ENCODE measurements around the gene PLA2G2D.

PLA2G2D gene

DNA sequence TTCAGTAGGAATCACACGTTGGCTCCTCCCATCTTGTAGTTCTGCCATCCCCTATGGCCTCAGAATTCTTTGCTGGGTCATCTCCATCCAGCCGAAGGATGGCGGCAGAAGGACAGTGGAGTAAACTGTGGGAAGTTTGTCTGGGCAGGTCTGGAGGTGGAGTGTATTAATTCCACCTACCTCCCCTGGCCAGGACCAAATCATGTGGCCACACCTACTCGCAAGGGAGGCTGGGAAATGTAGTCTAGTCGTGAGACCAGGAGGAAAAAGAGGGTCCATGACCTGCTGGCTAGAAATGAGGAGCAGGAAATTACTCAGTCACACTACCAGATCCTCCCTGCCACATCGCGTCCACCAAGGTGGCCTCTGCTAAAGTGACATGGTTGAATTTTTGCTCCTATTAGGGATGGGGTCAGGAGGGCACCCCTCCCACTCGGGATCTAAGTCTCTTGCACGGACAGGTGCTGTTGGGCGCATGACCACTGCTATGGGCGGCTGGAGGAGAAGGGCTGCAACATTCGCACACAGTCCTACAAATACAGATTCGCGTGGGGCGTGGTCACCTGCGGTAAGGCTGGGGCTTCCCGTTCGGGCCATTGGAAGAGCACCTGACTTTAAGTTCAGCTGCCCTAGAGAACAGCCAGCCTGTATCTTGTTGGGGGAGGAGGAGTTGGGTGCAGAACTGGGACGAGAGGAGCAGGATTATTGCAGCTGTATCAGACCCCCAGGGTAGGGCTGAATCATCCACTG is 29.8 kb downstream of the PLA2G2D start:
- no peak for DNase-seq

GRCh38 chr1:20087668-20088067 is 31.7 kb downstream of the PLA2G2D start:
- DNase-seq, result no peak

GRCh38 chr1:20086800-20087199 is 32.5 kb downstream of the PLA2G2D start:
- no peak for DNase-seq

GRCh38 chr1:20083178-20083944 is 36.0 kb downstream of the PLA2G2D start:
- no peak for DNase-seq

- no peak for DNase-seq
Measured at GRCh38 chr1:20082772-20083171, 36.6 kb downstream of the PLA2G2D start.

DNA sequence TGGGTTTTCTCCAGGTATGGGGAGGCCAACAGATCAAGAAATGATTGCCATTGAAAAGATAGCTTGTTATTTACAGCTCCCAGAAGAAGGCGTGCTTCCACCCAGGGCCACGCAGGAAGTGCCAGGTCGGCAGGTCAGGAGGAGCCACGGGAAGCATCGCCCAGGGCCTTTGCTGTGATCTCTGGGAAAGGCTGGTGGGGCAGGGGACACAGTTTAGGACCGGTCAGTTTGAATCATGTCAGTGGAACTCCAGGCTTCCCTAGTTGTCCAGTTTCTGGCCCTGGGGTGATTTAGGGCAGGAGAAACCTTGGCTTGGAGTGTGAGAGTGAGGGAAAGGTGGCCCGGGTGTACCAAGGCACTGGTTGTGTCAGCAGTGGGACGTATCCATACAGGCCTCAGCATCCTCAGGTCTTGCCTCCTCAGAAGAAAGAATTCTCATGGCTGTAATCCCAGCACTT is 38.0 kb downstream of the PLA2G2D start:
- DNase-seq, result no peak

GRCh38 chr1:20080441-20081352 is 38.6 kb downstream of the PLA2G2D start:
- peak in 5 of 51 donors; percentile 4 to 23 (median 5) for DNase-seq

DNA sequence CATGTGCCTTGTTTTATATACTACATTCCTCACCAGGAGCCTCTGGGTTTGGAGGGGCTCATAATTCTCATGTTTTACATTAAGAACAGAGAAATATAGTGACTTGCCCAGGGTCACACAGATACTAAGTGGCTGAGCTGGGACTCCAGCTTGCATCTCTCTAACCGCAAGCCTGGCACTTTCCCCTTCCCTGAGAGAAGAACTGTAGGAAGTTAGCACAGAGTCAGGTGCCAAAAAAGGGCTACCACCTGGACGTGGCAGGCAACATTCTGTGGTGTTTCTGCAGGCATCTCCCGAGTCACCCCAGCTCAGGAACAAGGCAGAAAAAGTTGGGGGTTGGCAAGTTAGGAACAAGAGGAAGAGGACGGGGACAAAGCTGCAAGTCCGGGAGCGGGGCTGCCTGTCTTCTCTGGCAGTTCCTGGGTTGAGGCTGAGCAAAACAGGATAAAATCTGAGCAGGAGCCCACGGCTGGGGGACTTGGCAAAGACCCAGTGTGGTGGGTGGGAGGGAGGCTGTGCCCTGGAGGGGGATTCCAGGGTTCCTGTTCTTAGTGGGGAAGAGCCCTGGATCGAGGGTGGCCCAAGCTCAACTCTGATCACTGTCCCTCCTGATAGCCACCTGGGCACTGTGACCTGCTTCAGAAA is 39.6 kb downstream of the PLA2G2D start:
- DNase-seq, result no peak

- DNase-seq, result no peak
Measured at GRCh38 chr1:20078711-20079110, 40.6 kb downstream of the PLA2G2D start.

DNA sequence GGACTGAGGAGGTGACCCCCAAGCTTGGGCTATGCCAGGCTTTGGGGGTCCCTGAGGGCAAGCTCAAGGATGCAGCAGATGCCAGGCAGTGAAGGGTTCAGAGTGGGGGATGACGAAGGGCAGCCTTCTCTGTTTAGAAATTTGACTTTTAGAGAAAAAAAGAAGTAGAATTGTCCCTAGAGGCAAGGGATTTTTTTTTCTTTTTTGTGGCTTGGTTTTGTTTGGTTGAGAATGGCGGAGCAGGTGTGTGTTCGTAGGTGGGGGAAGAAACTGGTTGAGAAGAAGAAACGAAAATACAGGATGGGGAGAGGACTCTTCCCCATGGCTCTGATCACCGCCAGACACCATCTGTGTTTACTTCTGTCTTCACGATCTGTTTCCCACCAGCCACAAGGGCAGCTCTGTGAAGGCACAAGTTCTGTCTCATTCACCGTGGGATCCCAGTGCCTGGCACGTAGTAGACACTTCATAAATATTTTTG is 41.1 kb downstream of the PLA2G2D start:
- DNase-seq, result peak in 1 of 51 donors; percentile 14

DNA sequence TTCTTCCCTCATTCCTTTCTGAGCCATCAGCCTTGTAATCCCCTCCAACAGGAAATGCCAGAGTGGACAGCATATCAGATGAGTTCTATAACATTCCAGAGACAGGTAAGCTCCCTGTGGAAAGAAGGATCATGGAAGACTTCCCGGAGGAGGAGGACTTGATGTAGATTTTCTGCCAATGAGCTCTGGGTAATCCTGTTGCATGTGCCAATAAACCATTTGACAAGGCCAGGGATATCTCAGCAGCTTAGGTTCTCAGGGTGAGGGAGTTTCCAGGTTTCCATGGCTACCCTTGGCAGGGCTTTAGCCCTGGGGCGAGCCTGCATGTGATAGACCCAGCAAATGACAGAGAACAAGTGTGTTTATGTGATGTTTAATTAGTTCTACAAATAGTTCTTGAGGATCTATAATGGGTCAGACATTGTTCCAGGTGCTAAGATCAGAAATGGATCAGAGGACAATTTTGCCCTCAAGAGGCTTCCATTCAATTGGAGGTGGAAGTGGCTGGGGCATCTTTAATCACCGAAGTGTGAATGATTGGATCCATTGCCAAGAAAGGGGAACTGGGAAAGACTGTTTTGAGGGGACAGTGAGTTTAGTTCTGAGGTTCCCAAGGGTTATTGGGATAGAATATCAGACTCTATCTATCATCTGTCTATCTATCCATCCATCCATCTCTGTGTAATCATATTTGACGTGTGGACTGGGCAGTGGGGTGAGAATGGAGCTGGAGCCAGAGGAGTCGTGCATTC is 42.5 kb downstream of the PLA2G2D start:
- no peak for DNase-seq

DNA sequence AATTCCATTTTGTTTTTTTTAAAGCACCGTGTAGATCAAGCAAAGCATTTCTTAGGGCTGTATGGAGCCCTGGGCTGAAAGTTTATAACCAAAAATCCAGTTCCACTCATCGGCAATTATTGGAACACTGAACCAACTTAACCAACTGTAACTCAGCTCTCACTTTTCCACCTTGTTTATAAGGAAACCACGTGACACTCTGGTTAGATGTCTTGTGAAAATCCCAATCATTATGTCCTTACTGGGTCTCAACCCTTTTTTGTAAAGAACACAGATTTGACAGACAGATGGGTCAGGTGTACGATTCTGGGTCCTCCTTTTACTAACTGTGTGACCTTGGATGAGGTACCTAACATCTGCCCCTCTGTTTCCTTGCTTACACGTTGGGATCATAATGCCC is 43.1 kb downstream of the PLA2G2D start:
- DNase-seq, result no peak

DNA sequence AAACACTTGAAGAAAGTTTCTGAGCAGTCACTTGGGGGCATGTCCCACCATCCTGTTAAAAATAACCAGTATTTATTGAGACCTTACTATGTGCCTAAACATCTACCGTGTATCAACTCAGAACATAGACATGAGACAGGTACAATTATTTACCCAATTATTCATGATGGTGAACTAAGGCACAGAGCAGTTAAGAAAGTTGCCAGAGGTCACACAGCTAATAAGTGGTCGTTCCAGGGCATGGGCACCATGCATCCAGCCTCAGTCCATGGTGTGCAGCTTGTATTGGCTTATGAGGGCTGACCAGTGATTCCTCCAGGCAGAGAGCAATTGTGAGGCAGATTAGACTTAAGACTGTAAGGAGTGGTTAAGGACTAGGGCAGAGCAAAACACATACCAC is 44.0 kb downstream of the PLA2G2D start:
- DNase-seq, result no peak

GRCh38 chr1:20074725-20075171 is 44.6 kb downstream of the PLA2G2D start:
- no peak for DNase-seq

DNA sequence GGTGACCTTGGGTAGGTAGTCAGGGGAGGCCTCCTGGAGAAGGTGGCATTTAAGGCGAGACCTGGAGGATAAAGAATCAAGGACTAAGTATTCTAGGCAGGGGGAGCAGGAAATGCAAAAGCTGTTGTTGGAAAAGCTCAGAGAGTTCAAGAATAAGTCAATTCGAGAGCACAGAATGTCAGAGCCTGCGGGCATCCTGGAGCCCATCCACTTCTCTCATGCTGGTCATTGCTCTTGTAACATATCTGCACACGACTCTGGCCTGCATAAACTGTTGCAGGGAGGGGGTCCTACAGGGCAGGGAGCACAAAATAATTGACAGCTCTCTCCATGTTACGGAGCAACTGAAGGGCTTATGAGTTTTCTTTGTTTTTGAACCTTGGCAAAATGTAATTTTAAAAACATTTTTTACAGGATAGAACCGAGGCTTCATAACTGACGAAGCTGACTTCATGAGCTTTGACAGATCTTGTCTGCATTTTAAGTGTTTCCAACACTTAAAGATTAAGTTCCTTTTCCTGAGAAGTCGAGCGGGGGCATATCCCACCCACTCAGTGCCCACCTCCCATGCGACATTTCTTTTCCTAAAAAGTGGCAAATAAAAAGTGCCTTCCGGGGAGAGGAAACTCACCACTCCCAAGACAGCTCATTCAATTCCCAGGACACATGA is 45.1 kb downstream of the PLA2G2D start:
- DNase-seq, result peak in 1 of 51 donors; percentile 14

- no peak for DNase-seq
Measured at GRCh38 chr1:20073256-20073655, 46.1 kb downstream of the PLA2G2D start.

DNA sequence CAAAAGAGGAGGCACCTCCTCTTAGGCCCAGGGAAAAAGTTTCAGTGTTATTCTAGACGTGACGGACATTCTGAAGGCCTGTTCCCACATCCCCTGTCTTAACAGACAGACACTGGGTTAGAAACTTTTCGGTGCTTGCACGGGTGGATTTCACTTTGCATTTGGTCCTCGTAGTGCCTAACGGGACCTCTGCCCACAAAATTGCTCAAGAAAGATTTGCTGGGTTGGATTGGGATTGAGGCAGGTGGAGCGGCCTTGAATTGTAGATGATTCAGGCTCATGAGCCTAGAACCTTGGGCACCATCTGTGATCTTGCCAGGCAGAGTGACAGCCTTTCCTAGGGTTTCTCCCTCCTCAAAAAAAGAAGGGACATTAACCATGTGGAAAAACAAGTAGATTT is 46.6 kb downstream of the PLA2G2D start:
- no peak for DNase-seq

- DNase-seq, result no peak
Measured at GRCh38 chr1:20071416-20071815, 47.9 kb downstream of the PLA2G2D start.

- no peak for DNase-seq
Measured at GRCh38 chr1:20070357-20070756, 49.0 kb downstream of the PLA2G2D start.

- peak in 32 of 51 donors; percentile 10 to 77 (median 40) for DNase-seq
Measured at GRCh38 chr1:20069874-20070273, 49.5 kb downstream of the PLA2G2D start, which contains the start of gene PLA2G5. PLA2G5 (plus strand) TSS chr1:20070194; CDS start chr1:20084831, 14,637 bp downstream.

Measured in hypothalamus (tissue), 51 donors.